ENCODE results near the gene ACTG1. TPM values are rescaled to one million over a fixed set of nuclear protein-coding genes. Genes with fewer than 3 reads are reported as not detected.
A peak's percentile ranks its signal among the peaks of the same experiment; 100 is the strongest.

ACTG1 gene
- total and polyA plus RNA-seq, 2 of the 13 experiments (the other 11 are each of a cell fraction or from before 2014, with no cell fraction given) = 973 to 1,138 TPM

DNA sequence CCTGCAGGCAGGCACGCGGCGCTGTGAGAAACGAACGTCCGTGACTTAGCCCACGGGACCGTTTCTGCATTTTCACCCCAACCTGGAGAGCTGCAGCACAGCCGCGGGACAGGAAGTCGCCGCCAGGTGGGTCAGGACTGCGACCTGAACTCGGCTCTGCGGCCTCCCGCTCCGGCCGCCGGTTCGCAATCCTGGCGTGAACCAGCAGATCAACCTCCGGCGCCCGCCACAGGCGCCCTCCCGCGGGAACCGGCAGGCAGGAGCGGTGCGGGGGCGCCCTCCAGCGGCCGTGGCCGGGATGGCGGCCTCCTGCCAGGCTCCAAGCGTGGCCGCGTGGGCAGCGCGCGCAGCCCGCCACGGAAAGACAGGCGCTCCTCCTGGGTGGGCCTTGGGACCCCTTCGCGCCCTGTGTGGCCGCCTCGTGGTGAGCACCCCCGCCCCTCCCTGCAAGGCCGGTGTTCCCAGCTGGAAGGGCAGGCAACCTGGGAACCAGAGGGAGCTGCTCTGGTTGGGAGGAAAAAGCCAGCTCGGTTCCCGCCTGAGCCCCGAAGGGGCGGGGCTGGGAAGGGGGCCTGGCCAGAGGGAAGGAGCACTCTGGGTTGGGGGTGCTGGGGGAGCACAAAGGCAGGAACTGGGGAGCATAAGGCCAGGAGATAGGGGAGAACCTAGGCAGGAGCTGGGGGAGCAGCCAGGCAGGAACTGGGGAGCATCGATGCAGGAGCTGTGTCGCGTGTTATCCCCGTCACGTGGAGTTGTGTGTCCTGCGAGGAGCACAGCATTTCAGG, 28.2 kb downstream of the ACTG1 start (continued):
- TF ChIP-seq, protein P1, sequence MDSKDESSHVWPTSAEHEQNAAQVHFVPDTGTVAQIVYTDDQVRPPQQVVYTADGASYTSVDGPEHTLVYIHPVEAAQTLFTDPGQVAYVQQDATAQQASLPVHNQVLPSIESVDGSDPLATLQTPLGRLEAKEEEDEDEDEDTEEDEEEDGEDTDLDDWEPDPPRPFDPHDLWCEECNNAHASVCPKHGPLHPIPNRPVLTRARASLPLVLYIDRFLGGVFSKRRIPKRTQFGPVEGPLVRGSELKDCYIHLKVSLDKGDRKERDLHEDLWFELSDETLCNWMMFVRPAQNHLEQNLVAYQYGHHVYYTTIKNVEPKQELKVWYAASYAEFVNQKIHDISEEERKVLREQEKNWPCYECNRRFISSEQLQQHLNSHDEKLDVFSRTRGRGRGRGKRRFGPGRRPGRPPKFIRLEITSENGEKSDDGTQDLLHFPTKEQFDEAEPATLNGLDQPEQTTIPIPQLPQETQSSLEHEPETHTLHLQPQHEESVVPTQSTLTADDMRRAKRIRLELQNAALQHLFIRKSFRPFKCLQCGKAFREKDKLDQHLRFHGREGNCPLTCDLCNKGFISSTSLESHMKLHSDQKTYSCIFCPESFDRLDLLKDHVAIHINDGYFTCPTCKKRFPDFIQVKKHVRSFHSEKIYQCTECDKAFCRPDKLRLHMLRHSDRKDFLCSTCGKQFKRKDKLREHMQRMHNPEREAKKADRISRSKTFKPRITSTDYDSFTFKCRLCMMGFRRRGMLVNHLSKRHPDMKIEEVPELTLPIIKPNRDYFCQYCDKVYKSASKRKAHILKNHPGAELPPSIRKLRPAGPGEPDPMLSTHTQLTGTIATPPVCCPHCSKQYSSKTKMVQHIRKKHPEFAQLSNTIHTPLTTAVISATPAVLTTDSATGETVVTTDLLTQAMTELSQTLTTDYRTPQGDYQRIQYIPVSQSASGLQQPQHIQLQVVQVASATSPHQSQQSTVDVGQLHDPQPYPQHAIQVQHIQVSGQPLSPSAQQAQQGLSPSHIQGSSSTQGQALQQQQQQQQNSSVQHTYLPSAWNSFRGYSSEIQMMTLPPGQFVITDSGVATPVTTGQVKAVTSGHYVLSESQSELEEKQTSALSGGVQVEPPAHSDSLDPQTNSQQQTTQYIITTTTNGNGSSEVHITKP (CRISPR knock-in tag; IDR thresholded peaks at IDR 0.05; ENCODE audit: low read depth) = no peak
- TF ChIP-seq TMF1 (CRISPR knock-in tag; IDR thresholded peaks at IDR 0.05; ENCODE audit: low read depth) (peak; percentile 78; the same call in 1 of the 2 replicates), ZNF274 (CRISPR knock-in tag; IDR thresholded peaks at IDR 0.05) (peak; percentile 88; the same call in 1 of the 2 replicates), CENPT (CRISPR knock-in tag; IDR thresholded peaks at IDR 0.05; ENCODE audit: low read depth) (no peak), ZFX (CRISPR knock-in tag; IDR thresholded peaks at IDR 0.05; ENCODE audit: low read depth) (peak; percentile 69), ZNF761 (CRISPR knock-in tag; conservative IDR thresholded peaks at IDR 0.05) (no peak; the same call in 1 of the 2 replicates), NFKB2 (CRISPR knock-in tag; IDR thresholded peaks at IDR 0.05; ENCODE audit: borderline replicate concordance) (peak; percentile 58; the same call in 1 of the 2 replicates), ZNF674 (CRISPR knock-in tag; IDR thresholded peaks at IDR 0.05; ENCODE audit: low read depth) (no peak), GFI1 (CRISPR knock-in tag; IDR thresholded peaks at IDR 0.05; ENCODE audit: borderline replicate concordance) (no peak; the same call in 1 of the 2 replicates), DPF2 (CRISPR knock-in tag; IDR thresholded peaks at IDR 0.05; ENCODE audit: borderline replicate concordance, low read depth) (0 out of 2 replicates have a peak, but pooled peaks have one; percentile 44), KDM5B (CRISPR knock-in tag; IDR thresholded peaks at IDR 0.05; ENCODE audit: borderline replicate concordance) (peak; percentile 85; the same call in 1 of the 2 replicates)
- TF ChIP-seq, protein P2, sequence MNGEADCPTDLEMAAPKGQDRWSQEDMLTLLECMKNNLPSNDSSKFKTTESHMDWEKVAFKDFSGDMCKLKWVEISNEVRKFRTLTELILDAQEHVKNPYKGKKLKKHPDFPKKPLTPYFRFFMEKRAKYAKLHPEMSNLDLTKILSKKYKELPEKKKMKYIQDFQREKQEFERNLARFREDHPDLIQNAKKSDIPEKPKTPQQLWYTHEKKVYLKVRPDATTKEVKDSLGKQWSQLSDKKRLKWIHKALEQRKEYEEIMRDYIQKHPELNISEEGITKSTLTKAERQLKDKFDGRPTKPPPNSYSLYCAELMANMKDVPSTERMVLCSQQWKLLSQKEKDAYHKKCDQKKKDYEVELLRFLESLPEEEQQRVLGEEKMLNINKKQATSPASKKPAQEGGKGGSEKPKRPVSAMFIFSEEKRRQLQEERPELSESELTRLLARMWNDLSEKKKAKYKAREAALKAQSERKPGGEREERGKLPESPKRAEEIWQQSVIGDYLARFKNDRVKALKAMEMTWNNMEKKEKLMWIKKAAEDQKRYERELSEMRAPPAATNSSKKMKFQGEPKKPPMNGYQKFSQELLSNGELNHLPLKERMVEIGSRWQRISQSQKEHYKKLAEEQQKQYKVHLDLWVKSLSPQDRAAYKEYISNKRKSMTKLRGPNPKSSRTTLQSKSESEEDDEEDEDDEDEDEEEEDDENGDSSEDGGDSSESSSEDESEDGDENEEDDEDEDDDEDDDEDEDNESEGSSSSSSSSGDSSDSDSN (CRISPR knock-in tag; IDR thresholded peaks at IDR 0.05) = peak; percentile 63
- TF ChIP-seq, protein P3, sequence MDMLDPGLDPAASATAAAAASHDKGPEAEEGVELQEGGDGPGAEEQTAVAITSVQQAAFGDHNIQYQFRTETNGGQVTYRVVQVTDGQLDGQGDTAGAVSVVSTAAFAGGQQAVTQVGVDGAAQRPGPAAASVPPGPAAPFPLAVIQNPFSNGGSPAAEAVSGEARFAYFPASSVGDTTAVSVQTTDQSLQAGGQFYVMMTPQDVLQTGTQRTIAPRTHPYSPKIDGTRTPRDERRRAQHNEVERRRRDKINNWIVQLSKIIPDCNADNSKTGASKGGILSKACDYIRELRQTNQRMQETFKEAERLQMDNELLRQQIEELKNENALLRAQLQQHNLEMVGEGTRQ (IDR thresholded peaks at IDR 0.05; ENCODE audit: low read depth, low read length) = no peak
- TF ChIP-seq, protein P3 (CRISPR knock-in tag; IDR thresholded peaks at IDR 0.05; ENCODE audit: borderline replicate concordance) = peak; percentile 28; the same call in 1 of the 2 replicates
- TF ChIP-seq, protein P4, sequence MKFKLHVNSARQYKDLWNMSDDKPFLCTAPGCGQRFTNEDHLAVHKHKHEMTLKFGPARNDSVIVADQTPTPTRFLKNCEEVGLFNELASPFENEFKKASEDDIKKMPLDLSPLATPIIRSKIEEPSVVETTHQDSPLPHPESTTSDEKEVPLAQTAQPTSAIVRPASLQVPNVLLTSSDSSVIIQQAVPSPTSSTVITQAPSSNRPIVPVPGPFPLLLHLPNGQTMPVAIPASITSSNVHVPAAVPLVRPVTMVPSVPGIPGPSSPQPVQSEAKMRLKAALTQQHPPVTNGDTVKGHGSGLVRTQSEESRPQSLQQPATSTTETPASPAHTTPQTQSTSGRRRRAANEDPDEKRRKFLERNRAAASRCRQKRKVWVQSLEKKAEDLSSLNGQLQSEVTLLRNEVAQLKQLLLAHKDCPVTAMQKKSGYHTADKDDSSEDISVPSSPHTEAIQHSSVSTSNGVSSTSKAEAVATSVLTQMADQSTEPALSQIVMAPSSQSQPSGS (CRISPR knock-in tag; IDR thresholded peaks at IDR 0.05) = peak; percentile 53; the same call in 1 of the 2 replicates
- TF ChIP-seq, protein P5, sequence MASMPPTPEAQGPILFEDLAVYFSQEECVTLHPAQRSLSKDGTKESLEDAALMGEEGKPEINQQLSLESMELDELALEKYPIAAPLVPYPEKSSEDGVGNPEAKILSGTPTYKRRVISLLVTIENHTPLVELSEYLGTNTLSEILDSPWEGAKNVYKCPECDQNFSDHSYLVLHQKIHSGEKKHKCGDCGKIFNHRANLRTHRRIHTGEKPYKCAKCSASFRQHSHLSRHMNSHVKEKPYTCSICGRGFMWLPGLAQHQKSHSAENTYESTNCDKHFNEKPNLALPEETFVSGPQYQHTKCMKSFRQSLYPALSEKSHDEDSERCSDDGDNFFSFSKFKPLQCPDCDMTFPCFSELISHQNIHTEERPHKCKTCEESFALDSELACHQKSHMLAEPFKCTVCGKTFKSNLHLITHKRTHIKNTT (CRISPR knock-in tag; IDR thresholded peaks at IDR 0.05) = no peak
